ENCODE data around the gene TOM1L2. TPM values are rescaled to one million over a fixed set of nuclear protein-coding genes. Genes with fewer than 3 reads are reported as not detected.

The TOM1L2 gene
- total RNA-seq, 1 donor from 2014 or later: 88.6 TPM

DNA sequence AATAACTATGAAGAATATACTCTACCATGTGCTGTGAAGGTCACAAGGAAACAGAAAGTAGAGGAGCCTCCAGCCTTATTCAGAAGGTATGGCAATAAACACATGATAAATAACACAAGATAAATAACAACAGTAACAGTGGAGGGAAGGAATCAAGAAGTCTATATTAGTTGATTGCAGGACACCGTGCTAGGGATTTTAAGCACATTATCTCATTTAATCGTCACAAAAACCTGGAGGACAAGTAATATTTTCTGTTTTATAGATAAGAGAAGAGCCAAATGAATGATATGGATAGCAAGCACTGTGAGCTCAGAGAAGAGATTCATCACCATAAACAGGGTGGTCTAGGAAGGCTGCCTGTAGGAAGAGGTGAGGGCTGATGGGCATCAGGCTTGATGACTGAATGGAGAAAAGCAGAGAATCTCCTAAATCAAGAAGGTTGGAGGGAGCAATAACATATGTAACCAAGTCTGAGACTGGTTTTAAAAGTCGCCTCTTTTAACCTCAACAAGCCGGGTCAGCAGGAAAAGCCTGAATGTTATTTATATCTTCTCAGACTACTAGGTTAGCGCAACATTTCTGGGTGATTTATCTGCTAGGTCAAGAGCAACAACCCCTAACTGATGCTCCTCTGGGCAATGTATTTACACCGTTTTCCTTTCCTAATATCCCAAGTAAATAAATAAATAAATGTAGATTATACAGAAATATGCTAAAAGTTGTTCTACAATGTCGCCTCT lies 8.3 kb downstream of the TOM1L2 start:
- H3K4me3 ChIP-seq: no peak overlapping the region
- no peak for DNase-seq (ENCODE audit: extremely low spot score in 2 of 2)
- H3K4me1 ChIP-seq: peaks cover 62% of the 10 kb centered on the region
- H3K36me3 ChIP-seq: no peaks in the 10 kb centered on the region
- no peaks in the 10 kb centered on the region for H3K27me3 ChIP-seq
- H3K9me3 ChIP-seq: no peaks in the 10 kb centered on the region
- no peak overlapping the region for H3K27ac ChIP-seq
- intact Hi-C loops (cut with DNase I): no loop called here
- no peak for TF ChIP-seq POLR2A (IDR thresholded peaks at IDR 0.05)
- TF ChIP-seq POLR2AphosphoS5 (IDR thresholded peaks at IDR 0.05; ENCODE audit: insufficient read depth in 1 of 2, low read depth in 1 of 2): no peak
- TF ChIP-seq, protein P1, sequence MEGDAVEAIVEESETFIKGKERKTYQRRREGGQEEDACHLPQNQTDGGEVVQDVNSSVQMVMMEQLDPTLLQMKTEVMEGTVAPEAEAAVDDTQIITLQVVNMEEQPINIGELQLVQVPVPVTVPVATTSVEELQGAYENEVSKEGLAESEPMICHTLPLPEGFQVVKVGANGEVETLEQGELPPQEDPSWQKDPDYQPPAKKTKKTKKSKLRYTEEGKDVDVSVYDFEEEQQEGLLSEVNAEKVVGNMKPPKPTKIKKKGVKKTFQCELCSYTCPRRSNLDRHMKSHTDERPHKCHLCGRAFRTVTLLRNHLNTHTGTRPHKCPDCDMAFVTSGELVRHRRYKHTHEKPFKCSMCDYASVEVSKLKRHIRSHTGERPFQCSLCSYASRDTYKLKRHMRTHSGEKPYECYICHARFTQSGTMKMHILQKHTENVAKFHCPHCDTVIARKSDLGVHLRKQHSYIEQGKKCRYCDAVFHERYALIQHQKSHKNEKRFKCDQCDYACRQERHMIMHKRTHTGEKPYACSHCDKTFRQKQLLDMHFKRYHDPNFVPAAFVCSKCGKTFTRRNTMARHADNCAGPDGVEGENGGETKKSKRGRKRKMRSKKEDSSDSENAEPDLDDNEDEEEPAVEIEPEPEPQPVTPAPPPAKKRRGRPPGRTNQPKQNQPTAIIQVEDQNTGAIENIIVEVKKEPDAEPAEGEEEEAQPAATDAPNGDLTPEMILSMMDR (IDR thresholded peaks at IDR 0.05): no peak

DNA sequence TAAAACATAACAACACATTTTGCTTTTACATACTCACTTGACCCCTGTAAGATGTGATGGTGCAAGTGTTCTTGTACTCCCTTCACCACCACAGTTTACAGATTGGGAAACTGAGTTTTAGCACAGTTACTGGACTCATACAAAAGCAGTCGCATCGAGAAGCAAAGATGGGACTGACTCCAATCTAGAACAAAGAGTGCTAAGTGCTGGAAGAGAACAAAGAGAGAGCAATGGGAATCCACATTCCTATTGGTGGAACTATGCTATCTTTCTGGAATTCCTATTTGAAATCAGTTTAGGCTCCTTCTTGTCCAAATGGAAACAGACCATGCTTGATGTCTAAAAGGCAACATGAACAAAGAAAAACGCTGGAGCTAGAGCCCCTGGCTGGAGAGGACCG lies 9.1 kb downstream of the TOM1L2 start:
- H3K4me3 ChIP-seq: no peak overlapping the region
- no peaks in the 10 kb centered on the region for H3K36me3 ChIP-seq
- H3K9me3 ChIP-seq: no peaks in the 10 kb centered on the region
- no peak for DNase-seq (ENCODE audit: extremely low spot score in 2 of 2)
- H3K27me3 ChIP-seq: no peaks in the 10 kb centered on the region
- peaks cover 63% of the 10 kb centered on the region for H3K4me1 ChIP-seq
- intact Hi-C loops (cut with DNase I): no loop called here
- no peak overlapping the region for H3K27ac ChIP-seq
- no peak for TF ChIP-seq POLR2AphosphoS5 (IDR thresholded peaks at IDR 0.05; ENCODE audit: insufficient read depth in 1 of 2, low read depth in 1 of 2)
- no peak for TF ChIP-seq POLR2A (IDR thresholded peaks at IDR 0.05)
- TF ChIP-seq, protein P1 (IDR thresholded peaks at IDR 0.05): no peak

DNA sequence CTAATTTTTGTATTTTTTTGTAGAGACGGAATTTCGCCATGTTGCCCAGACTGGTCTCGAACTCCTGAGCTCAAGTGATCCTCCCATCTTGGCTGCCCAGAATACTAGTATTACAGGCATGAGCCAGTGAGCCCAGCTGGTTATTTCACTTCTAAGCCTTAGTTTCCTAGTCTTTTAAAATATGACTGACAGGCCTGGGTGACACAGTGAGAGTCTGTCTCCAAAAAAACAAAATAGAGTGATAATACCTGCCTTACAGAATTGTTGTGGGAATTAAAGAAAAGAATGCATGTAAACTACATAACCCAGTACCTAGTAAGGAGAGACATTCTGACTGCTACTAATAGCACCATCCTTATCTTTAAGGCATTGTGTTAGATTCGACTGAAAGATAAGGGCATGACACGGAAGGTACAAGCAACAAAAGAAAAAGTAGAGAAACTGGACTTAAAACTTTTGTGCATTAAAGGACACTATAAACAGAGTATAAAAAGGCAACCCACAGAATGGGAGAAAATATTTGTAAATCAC lies 11.6 kb downstream of the TOM1L2 start:
- H3K36me3 ChIP-seq: no peaks in the 10 kb centered on the region
- no peak for DNase-seq (ENCODE audit: extremely low spot score in 2 of 2)
- no peak overlapping the region for H3K4me3 ChIP-seq
- peak overlapping the region; percentile 84 for H3K27ac ChIP-seq
- no peaks in the 10 kb centered on the region for H3K27me3 ChIP-seq
- intact Hi-C loops (cut with DNase I): no loop called here
- peaks cover 68% of the 10 kb centered on the region for H3K4me1 ChIP-seq
- no peaks in the 10 kb centered on the region for H3K9me3 ChIP-seq
- TF ChIP-seq POLR2A (IDR thresholded peaks at IDR 0.05): no peak
- TF ChIP-seq POLR2AphosphoS5 (IDR thresholded peaks at IDR 0.05; ENCODE audit: insufficient read depth in 1 of 2, low read depth in 1 of 2): no peak
- TF ChIP-seq, protein P1 (IDR thresholded peaks at IDR 0.05): no peak

DNA sequence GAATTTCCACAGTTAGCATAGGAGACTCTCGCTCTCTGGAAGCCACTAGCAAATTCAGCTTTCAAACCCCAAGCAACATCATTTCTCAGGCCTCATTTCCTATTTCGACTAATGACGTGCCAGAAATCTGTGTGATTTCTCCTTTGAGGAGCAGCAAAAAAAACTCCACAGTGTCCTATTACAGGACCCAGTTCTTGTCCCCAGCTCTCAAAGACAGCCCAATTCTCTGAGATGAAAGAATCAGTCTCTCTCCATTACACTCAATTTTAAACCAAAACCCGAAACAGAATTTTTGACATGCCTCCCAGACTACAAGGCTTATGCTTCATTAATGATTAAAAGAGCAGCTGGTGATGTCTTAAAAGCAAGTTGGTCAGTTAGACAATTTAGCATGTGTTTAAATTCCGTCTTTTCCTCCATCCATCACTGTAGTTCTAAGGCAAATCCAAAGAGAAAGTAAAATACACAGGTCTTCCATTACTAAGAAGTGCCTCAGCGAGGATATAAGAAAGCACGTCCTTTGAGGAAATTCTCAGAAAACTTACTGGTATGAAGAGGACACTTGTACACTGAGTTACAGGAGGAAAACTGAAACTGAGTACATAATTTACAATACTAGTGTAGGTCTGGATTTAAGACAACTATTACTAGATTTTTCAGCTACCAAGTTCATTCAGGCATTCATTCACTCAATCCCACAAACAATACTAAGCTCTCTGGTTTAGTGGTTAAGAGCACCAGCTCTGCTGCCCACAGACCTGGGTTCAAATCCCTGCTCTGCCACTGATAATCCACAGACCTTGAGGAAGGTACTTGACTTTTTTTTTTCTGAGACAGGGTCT lies 12.5 kb downstream of the TOM1L2 start:
- peak overlapping the region; percentile 84 for H3K27ac ChIP-seq
- H3K9me3 ChIP-seq: no peaks in the 10 kb centered on the region
- H3K4me3 ChIP-seq: peak overlapping the region in 1 of 2 donors; percentile 18
- no peaks in the 10 kb centered on the region for H3K27me3 ChIP-seq
- no peak for DNase-seq (ENCODE audit: extremely low spot score in 2 of 2)
- peaks cover 0 to 4% of the 10 kb centered on the region in 2 donors for H3K36me3 ChIP-seq
- intact Hi-C loops (cut with DNase I): no loop called here
- peaks cover 63% of the 10 kb centered on the region for H3K4me1 ChIP-seq
- no peak for TF ChIP-seq POLR2AphosphoS5 (IDR thresholded peaks at IDR 0.05; ENCODE audit: insufficient read depth in 1 of 2, low read depth in 1 of 2)
- TF ChIP-seq POLR2A (IDR thresholded peaks at IDR 0.05): no peak
- TF ChIP-seq, protein P1 (IDR thresholded peaks at IDR 0.05): no peak
